ENCODE results near the gene OTUB1. TPM values are rescaled to one million over a fixed set of nuclear protein-coding genes. Genes with fewer than 3 reads are reported as not detected.
A peak's percentile ranks its signal among the peaks of the same experiment; 100 is the strongest.

OTUB1 gene
- total and polyA plus RNA-seq, 2 donors (not counting 1 experiment from before 2014, with no cell fraction given) = 78.2 to 119 TPM

DNA sequence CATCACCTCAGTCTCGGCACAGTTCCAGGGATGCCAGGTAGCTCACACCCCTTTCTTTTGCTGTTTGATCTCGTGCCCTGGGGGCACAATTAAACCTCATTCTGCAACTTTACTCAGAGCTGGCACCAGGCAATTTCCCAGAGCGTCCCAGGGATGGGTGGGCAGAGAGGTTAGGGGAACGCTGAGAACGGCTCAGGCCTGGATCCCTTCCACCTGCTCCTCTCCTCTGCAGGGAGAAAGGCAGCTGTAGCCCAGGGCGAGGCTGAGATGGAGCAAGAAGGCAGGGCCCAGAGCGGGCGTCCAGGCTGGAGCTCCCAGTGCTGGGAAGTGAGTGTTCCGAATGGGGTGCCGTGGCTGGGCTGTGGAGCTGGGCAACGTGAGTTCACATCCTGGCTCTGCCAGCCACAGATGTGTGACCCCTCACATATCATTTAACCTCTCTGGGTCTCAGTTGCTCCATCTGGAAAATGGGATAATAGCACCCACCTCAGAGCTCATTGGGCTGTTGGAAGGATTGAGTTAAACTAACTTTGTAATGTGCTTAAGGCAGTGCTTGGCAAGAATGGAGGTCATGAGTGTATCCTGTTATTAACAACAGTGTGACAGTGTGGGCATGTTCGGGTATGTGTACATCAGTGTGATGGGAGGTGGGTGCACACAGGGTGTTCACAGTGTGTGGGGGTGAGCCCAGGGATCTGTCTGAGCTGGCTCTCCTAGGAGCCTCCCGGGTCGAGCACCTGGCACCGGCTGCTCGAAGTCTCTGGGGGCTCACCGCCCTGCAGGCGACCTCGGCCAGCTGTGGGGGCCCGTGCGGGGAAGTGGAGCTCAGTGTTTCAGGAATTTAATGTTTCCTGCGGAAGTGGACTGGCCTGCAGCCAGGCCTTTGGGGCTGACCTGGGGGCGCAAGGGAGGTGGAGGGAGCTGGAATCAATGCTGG is 15.5 kb downstream of the OTUB1 start:
- H3K4me1 ChIP-seq (ENCODE audit: control insufficient read depth in 2 of 2, insufficient read depth in 2 of 2, low read length in 2 of 2) = peaks cover 23 to 26% of the 10 kb centered on the region in 2 donors
- no peaks in the 10 kb centered on the region for H3K9me3 Mint-ChIP-seq (ENCODE audit: insufficient read depth)

More for the DNA sequence above, 15.5 kb downstream of the OTUB1 start:
- Histone ChIP-seq H3K36me3 (replicated peaks in 1 of 2; ENCODE audit: control extremely low read depth in 1 of 2, control insufficient read depth in 1 of 2, extremely low read depth in 1 of 2, insufficient read depth in 2 of 2, low read length in 1 of 2) (peaks cover 0 to 11% of the 10 kb centered on the region in 2 experiments), H3K9ac (ENCODE audit: low read length) (no peak overlapping the region), H4K20me1 (ENCODE audit: control insufficient read depth, insufficient read depth, low read length, poor library complexity, severe bottlenecking) (peaks cover 33% of the 10 kb centered on the region), H2AFZ (ENCODE audit: insufficient read depth, low read depth, low read length, poor library complexity, severe bottlenecking) (peak overlapping the region; percentile 62), H3K4me3 (ENCODE audit: control extremely low read depth in 1 of 5, extremely low read depth in 1 of 5, insufficient read depth in 1 of 5, low read depth in 2 of 5, low read length in 4 of 5) (no peak overlapping the region), H3K27me3 (replicated peaks in 1 of 4; ENCODE audit: control extremely low read depth in 1 of 4, control insufficient read depth in 3 of 4, insufficient read depth in 4 of 4, low read length in 3 of 4) (peaks cover 0 to 23% (median 5%) of the 10 kb centered on the region in 4 experiments), H3K27ac (ENCODE audit: low read length in 2 of 2) (no peak overlapping the region), H3K4me2 (replicated peaks; ENCODE audit: low read depth, low read length, poor library complexity, severe bottlenecking) (peak overlapping the region; percentile 97), H3K9me3 (ENCODE audit: control extremely low read depth in 1 of 3, control insufficient read depth in 2 of 3, insufficient read depth in 1 of 3, low read length in 2 of 3) (no peaks in the 10 kb centered on the region), H3K79me2 (ENCODE audit: control insufficient read depth, insufficient read depth, low read length) (no peaks in the 10 kb centered on the region)
- WGBS (ENCODE audit: insufficient coverage) = 32% methylated on average over 16 of the region's 23 CpGs
- Mint-ChIP-seq H3K27me3 (peaks cover 12% of the 10 kb centered on the region), H3K27ac (peak overlapping the region; percentile 50), H3K4me1 (peaks cover 13% of the 10 kb centered on the region), H3K4me3 (peak overlapping the region; percentile 71)
- no peak for TF ChIP-seq EZH2 (IDR thresholded peaks at IDR 0.05; ENCODE audit: borderline replicate concordance, insufficient read depth, low read depth, low read length, poor library complexity, severe bottlenecking)
- TF ChIP-seq, protein P1, sequence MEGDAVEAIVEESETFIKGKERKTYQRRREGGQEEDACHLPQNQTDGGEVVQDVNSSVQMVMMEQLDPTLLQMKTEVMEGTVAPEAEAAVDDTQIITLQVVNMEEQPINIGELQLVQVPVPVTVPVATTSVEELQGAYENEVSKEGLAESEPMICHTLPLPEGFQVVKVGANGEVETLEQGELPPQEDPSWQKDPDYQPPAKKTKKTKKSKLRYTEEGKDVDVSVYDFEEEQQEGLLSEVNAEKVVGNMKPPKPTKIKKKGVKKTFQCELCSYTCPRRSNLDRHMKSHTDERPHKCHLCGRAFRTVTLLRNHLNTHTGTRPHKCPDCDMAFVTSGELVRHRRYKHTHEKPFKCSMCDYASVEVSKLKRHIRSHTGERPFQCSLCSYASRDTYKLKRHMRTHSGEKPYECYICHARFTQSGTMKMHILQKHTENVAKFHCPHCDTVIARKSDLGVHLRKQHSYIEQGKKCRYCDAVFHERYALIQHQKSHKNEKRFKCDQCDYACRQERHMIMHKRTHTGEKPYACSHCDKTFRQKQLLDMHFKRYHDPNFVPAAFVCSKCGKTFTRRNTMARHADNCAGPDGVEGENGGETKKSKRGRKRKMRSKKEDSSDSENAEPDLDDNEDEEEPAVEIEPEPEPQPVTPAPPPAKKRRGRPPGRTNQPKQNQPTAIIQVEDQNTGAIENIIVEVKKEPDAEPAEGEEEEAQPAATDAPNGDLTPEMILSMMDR (IDR thresholded peaks at IDR 0.05) = no peak
- ChIA-PET POLR2A (interaction anchor here (0.6 kb wide), 1 partner anchor 12 kb away, joined by 4 read pairs; no protein-coding TSS in a partner anchor), CTCF (interaction anchor here (0.8 to 4.5 kb wide), 9 partner anchors 11 to 299 kb away, joined by 3 to 102 read pairs (median 6); partner anchors contain the start of genes CATSPERZ and MARK2)
- DNase-seq = no peak
- ATAC-seq (ENCODE audit: low read depth) = no peak
- intact Hi-C loops (cut with micrococcal nuclease) = no loop called here
